Measurements from ENCODE around the gene SNX27.

SNX27 gene

DNA sequence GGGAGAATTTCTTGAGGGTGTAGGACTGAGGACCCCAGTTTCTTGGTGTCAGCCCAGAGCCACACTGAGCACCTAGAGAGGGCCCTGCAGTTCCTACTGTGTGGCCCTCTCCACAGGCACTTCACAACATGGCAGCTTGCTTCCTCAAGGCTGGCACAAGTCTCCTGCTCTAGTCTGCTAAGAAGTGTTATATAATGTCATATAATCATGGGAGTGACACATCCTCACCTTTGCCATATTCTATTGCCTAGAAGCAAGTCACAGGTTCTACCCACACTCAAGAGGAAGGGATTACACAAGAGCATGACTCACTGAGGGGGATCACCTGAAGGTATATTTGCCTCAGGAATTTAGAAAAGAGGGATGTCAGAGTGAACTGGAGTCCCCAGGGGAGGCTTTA, 5.5 kb upstream of the SNX27 start:
- peaks cover 31 to 35% of the 10 kb centered on the region in 2 experiments for H3K4me1 ChIP-seq (ENCODE audit: control insufficient read depth in 1 of 2, insufficient read depth in 1 of 2, low read depth in 1 of 2, low read length in 1 of 2)
- H3K9me3 ChIP-seq: no peaks in the 10 kb centered on the region
- no peak for TF ChIP-seq CTCF (IDR thresholded peaks at IDR 0.05)
- no peaks in the 10 kb centered on the region for H3K36me3 ChIP-seq
- H3K27ac ChIP-seq: peak overlapping the region; percentile 78
- no peaks in the 10 kb centered on the region for H3K27me3 ChIP-seq
- H3K4me3 ChIP-seq (ENCODE audit: low read depth in 1 of 2, low read length in 1 of 2): peak overlapping the region in 1 of 2 experiments; percentile 10

- peak overlapping the region in 1 of 2 experiments; percentile 10 for H3K4me3 ChIP-seq (ENCODE audit: low read depth in 1 of 2, low read length in 1 of 2)
- peaks cover 32 to 35% of the 10 kb centered on the region in 2 experiments for H3K4me1 ChIP-seq (ENCODE audit: control insufficient read depth in 1 of 2, insufficient read depth in 1 of 2, low read depth in 1 of 2, low read length in 1 of 2)
- TF ChIP-seq CTCF (IDR thresholded peaks at IDR 0.05): no peak
- H3K9me3 ChIP-seq: no peaks in the 10 kb centered on the region
- no peaks in the 10 kb centered on the region for H3K27me3 ChIP-seq
- peak overlapping the region; percentile 78 for H3K27ac ChIP-seq
- H3K36me3 ChIP-seq: no peaks in the 10 kb centered on the region
Measured at GRCh38 chr1:151606857-151607256, 5.0 kb upstream of the SNX27 start.

- no peak for TF ChIP-seq CTCF (IDR thresholded peaks at IDR 0.05)
- Histone ChIP-seq H3K27ac (peak overlapping the region; percentile 97), H3K4me1 (ENCODE audit: control insufficient read depth in 1 of 2, insufficient read depth in 1 of 2, low read depth in 1 of 2, low read length in 1 of 2) (peaks cover 57% of the 10 kb centered on the region in 2 experiments), H3K9me3 (no peaks in the 10 kb centered on the region), H3K36me3 (no peaks in the 10 kb centered on the region), H3K27me3 (no peaks in the 10 kb centered on the region), H3K4me3 (ENCODE audit: low read depth in 1 of 2, low read length in 1 of 2) (no peak overlapping the region)
Measured at GRCh38 chr1:151610142-151610541, 1.7 kb upstream of the SNX27 start.

- Histone ChIP-seq H3K27me3 (no peaks in the 10 kb centered on the region), H3K4me3 (ENCODE audit: low read depth in 1 of 2, low read length in 1 of 2) (peak overlapping the region; percentile 72 to 94), H3K36me3 (no peaks in the 10 kb centered on the region), H3K27ac (peak overlapping the region; percentile 97), H3K4me1 (ENCODE audit: control insufficient read depth in 1 of 2, insufficient read depth in 1 of 2, low read depth in 1 of 2, low read length in 1 of 2) (peaks cover 60 to 65% of the 10 kb centered on the region in 2 experiments), H3K9me3 (no peaks in the 10 kb centered on the region)
- TF ChIP-seq CTCF (IDR thresholded peaks at IDR 0.05): no peak
Measured at GRCh38 chr1:151611288-151611790, 511 bp upstream of the SNX27 start.

- H3K4me1 ChIP-seq (ENCODE audit: control insufficient read depth in 1 of 2, insufficient read depth in 1 of 2, low read depth in 1 of 2, low read length in 1 of 2): peaks cover 57 to 60% of the 10 kb centered on the region in 2 experiments
- peak overlapping the region; percentile 72 to 94 for H3K4me3 ChIP-seq (ENCODE audit: low read depth in 1 of 2, low read length in 1 of 2)
- no peaks in the 10 kb centered on the region for H3K9me3 ChIP-seq
- TF ChIP-seq CTCF (IDR thresholded peaks at IDR 0.05): no peak
- no peaks in the 10 kb centered on the region for H3K36me3 ChIP-seq
- H3K27ac ChIP-seq: peak overlapping the region; percentile 97
- no peaks in the 10 kb centered on the region for H3K27me3 ChIP-seq
Measured at GRCh38 chr1:151612501-151613281, 841 bp downstream of the SNX27 start.

Data from neutrophil (primary cell).